Stimulated activated CD8-positive, alpha-beta memory T cell treated with anti-CD3 and anti-CD28 coated beads, Interleukin-12 subunit alpha, Interleukin-12 subunit beta, amount 100 ng/mL, for 24 hours (primary cell): ENCODE measurements around the gene PIKFYVE.
"Not testable (repeated sequence)": the region's sequence is repeated elsewhere in the genome, so short reads cannot be mapped to it uniquely, and the experiment has no call there.

ENCODE experiments used
- DNase-seq: peaks from one replicate; pipeline ENCODE4 v3.0.0-alpha.2; 2020; ENCODE audit errors: extremely low read depth

The PIKFYVE gene

GRCh38 chr2:208265801-208266552 is at the start of gene PIKFYVE:
PIKFYVE (plus strand) TSS chr2:208266255; CDS start chr2:208271520, 5,265 bp downstream.
- peak; percentile 75 for DNase-seq

DNA sequence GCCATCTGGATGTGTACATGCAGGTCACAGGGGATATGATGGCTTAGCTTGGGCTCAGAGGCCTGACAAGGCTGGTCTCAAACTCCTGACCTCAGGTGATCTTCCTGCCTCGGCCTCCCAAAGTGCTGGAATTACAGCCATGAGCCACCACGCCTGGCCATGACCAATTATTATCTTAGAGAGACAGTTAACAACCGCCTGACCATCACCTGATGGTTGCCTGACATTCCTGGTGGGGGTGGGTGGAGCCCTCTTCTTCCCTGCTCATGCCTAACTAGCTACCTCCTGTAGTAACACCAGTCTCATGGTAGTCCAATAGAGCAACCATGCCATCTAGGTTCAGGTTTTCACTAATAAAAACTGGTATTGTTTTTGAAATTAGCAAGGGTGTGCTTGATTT is 44.2 kb upstream of the PIKFYVE start:
- DNase-seq, result not testable (repeated sequence)

DNA sequence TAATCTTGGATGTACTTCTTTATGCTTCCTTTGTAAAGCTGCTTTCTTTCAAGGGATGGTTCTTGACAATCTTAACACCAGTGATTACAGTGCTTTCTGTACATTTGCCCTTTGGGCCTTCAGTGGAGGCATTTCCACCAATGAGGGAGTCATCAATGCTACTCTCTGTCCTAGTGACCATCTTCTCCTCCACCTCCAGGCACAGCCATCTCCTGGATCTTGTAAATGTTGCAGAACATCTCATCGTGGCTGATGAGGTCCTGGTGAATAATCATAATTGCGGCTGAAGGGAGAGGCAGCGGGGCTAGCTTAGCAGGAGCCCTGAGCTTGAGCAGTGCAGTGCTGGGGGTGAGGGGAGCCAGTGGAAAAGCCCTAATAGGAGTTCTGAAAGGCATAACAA is 43.7 kb upstream of the PIKFYVE start:
- DNase-seq, result no peak

DNA sequence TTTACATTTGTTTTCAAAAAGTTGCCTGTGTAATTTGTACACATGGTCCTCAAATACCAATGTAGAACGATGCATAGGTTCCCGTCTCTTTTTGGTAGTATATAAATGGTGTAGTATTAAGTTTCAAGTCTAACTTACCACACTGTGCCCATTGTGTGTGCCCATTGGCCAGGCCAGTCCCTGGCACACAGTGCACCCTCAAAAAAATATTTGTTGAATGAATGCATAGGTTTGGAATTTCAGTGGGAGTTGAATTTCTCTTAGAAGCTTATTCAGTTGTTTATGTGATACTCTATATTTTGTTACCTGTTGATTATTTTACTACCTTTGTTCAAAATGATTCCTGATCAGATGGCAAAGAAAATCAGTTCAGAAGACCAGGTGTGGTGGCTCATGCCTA is 41.3 kb upstream of the PIKFYVE start:
- DNase-seq, result no peak

GRCh38 chr2:208227581-208228232 is 38.3 kb upstream of the PIKFYVE start:
- no peak for DNase-seq

DNA sequence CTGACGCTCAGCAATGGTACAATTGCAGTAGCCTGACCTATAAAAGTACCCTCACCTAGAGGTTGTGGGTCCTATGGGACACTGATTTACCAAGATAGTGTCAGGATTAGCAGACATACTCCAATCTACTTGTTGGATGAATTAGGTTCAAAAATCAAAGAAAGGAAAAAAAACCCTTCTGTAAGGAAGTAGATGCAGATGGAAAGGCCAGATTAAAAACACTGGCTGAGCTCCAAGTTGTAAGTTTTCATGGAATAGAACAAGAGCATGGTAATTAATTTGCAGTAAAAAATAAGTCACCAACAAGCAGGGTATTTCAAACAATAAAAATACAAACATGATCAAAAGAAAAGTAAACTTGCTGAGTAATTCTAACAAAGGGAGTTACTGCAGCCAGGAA is 37.6 kb upstream of the PIKFYVE start:
- no peak for DNase-seq

GRCh38 chr2:208234786-208235185 is 31.3 kb upstream of the PIKFYVE start:
- no peak for DNase-seq

DNA sequence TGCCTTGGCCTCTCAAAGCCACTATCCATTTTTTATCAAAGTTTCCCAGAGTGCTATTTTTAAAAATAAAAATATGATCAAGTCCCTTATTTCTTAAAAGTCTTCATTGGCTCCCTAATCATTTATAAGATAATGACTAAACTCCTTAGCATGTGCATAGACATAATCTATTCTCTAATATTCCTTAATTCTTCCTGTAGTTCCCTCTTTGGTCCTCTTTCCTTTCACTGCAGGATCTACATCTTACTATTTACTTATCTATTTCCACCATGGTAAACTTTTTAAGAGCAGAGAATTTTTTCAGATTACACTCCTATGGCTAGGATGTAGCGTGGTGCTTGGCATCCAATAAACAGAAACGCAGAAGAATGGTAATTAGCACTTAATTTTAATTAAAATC is 30.2 kb upstream of the PIKFYVE start:
- no peak for DNase-seq

DNA sequence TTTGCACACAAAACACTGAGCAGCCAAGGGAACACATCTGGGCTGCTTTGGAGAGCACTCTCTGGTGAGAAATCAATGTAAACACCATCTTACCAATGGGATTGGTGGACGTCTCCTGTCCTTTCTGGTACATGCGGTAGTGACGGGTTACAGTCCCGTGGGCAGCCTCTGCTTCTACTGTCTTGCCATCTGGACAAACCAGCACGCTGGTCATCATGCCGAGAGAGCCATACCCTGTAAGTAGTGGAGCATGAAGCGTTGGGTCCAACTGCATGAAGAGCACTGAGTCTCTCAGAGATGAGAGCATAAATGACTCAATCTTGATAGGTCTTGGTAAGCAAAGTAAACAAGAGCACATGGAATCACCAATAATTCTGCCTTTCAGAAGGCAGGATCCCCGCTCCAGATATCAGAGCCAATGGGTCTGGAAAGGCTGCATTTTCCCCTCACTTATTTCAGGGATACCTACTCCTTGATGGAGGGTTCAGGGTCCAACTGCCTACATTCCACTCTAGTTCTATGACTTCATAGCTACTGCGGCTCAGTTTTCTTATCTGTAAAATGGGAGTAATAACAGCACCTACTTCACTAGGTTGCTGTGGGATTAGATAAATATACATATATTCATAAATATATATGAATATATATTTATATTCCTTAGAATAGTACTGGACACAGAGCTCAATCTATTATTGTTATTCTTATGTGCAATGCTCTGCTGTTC is 26.1 kb upstream of the PIKFYVE start:
- no peak for DNase-seq

DNA sequence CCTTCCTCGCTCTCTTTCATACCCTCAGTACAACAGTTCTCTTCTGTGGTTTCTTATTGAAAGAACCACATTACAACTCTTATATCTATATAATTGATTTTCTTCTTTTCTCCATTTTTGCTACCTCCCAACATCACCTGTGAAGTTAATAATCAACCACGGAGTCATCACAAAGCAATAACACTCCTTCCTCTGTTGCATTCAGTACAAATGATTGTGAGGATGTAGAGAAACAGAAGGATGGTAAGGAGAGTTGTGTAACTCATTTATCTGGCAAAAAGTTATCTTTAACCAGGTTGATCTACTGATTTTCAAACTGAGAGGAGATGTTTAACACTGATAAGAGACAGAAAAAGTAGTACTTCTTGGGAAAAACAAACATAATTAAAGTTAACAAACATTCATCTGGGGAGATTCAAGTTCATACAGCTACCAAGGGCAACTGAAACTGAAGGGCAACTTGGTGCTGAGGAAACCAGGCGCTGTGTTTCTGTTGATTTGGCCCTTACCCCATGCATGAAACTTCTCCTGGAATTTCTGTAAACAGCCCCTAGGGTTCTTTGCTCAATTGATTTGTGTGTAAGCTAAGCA is 25.3 kb upstream of the PIKFYVE start:
- no peak for DNase-seq

DNA sequence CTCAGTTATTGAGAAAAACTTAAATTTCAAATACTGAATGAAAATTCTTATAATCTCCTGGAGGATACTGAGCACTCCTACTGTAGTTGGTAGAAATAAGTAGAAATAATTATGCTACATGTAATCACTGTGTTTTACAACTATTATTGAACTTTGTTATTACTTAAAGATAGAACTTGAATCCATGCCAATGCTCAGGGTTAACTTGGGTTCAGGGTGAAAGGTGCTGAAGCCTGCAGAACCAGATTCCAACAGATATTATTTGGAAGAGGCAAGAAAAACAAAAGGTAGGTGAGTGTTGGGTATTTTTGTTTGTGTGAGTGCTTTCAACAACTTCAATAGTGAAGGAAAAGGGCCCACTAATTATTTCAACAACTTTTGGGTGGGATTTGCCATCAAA is 21.6 kb upstream of the PIKFYVE start:
- no peak for DNase-seq

GRCh38 chr2:208245746-208246145 is 20.3 kb upstream of the PIKFYVE start:
- DNase-seq, result no peak

GRCh38 chr2:208248601-208249000 is 17.5 kb upstream of the PIKFYVE start:
- DNase-seq, result no peak

GRCh38 chr2:208249296-208249695 is 16.8 kb upstream of the PIKFYVE start:
- no peak for DNase-seq

DNA sequence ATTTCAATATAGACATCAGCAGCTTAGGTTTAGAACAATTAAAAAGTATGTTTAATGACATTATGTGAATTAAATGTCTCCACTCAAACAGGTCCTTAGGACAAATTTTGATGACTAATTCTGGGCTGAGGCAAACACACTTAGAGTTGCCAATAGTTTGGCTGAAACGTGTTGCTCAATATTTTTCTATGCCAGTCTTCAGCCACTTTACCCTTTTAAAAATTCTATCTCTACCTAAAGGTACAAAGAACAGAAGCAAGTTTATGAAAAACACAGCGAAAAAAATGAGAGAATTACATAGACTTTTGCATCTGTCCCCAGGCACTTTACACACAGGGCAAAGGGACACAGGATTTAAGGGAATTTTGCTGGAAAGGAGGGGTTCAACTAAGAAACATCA is 15.7 kb upstream of the PIKFYVE start:
- no peak for DNase-seq

DNA sequence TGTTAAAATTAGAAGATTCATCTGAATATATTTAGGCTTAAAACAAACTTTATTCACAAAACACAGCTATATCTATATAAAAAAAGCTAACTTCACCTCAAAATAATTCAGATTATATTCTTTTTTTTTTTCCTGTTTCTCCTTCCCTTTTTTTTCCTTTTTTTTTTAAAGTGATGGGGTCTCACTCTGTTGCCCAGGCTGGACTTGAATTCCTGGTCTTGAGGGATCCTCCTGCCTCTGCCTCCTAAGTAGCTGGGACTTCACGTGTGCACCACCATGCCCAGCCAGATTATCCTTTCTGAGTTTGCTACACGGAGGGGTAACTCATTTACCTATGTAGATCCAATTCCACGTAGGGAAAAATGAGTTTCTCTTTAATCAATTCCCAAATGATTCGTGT is 15.0 kb upstream of the PIKFYVE start:
- DNase-seq, result no peak

DNA sequence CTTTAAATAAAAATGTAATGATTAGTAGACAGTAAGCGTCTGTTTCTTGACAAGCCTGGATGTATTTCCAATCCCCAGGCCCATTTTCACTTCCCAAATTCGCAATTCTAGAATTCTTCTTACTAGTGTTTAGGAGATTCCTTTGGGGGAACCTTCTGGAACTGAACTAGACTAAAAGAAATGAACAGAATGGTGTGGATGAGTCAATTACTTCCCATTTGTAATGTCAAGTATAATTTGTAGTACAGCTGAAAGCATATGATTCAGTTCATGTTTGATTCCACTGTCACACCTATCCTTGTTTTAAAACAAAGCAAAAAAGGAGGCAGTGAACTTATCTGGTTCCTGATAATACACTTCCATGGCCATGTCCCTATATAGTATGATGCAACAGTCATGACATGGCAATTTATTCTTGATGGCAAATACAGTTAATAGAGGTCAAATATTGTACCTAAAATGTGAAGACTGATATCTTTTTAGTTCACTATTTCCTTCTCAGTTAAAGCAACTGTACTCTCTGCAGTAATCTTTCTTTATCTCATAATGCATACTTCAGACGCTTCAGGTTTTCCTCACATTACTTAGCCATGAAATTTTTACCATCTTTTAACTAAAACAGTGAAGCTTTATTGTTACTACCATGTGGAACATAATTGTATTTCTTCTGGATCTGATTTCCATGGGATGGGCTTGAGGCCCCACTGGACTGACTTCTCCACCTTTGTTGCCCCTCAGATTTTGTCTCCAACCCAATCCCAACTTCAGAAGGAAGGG is 13.2 kb upstream of the PIKFYVE start:
- no peak for DNase-seq

GRCh38 chr2:208253600-208254117 is 12.4 kb upstream of the PIKFYVE start:
- DNase-seq, result no peak

- peak; percentile 54 for DNase-seq
Observed at GRCh38 chr2:208254118-208254870, 11.8 kb upstream of the PIKFYVE start.

GRCh38 chr2:208254871-208255556 is 11.0 kb upstream of the PIKFYVE start, which contains the start of gene IDH1:
IDH1 (minus strand) TSS chr2:208255071; CDS start chr2:208251551, 3,520 bp downstream.
- DNase-seq, result peak; percentile 86
